NCI-H69 (cell line): ENCODE data around the gene INPP1.
"Not testable (repeated sequence)": the region's sequence is repeated elsewhere in the genome, so short reads cannot be mapped to it uniquely, and the experiment has no call there.

Experiments
- DNase-seq: peaks from one replicate; lab custom pipeline; 2025; lab: John Stamatoyannopoulos, UW

Gene INPP1

GRCh38 chr2:190334479-190335224 lies 8.7 kb upstream of the INPP1 start:
- no peak for DNase-seq

- no peak for DNase-seq
These were observed 8.2 kb upstream of the INPP1 start for GRCh38 chr2:190335225-190335559.

- not testable (repeated sequence) for DNase-seq
These were observed 7.8 kb upstream of the INPP1 start for GRCh38 chr2:190335584-190335983.

GRCh38 chr2:190336420-190336819 lies 7.0 kb upstream of the INPP1 start:
- no peak for DNase-seq

- DNase-seq = no peak
These were observed 4.9 kb upstream of the INPP1 start for GRCh38 chr2:190338453-190338852.

GRCh38 chr2:190339394-190339793 lies 4.0 kb upstream of the INPP1 start:
- DNase-seq = no peak

- peak; percentile 54 for DNase-seq
These were observed 3.0 kb upstream of the INPP1 start for GRCh38 chr2:190340369-190340768.

GRCh38 chr2:190342611-190343010 lies 778 bp upstream of the INPP1 start:
- DNase-seq = no peak

GRCh38 chr2:190343089-190343535 lies 277 bp upstream of the INPP1 start:
- peak; percentile 72 for DNase-seq

GRCh38 chr2:190344276-190344827 lies 963 bp downstream of the INPP1 start:
- DNase-seq = peak; percentile 67

- DNase-seq = no peak
These were observed 7.0 kb downstream of the INPP1 start for GRCh38 chr2:190350371-190350770.

- DNase-seq = no peak
These were observed 8.6 kb downstream of the INPP1 start for GRCh38 chr2:190351955-190352354.

GRCh38 chr2:190352668-190353536 lies 9.5 kb downstream of the INPP1 start:
- DNase-seq = peak; percentile 17

- no peak for DNase-seq
These were observed 10.1 kb downstream of the INPP1 start for GRCh38 chr2:190353537-190353899.

GRCh38 chr2:190354003-190354690 lies 10.8 kb downstream of the INPP1 start:
- DNase-seq = no peak

- DNase-seq = peak; percentile 32
These were observed 12.7 kb downstream of the INPP1 start for GRCh38 chr2:190355968-190356644.

GRCh38 chr2:190357600-190357999 lies 14.2 kb downstream of the INPP1 start:
- DNase-seq = peak; percentile 77

GRCh38 chr2:190358655-190359448 lies 15.5 kb downstream of the INPP1 start:
- not testable (repeated sequence) for DNase-seq

GRCh38 chr2:190360561-190360960 lies 17.2 kb downstream of the INPP1 start:
- DNase-seq = no peak

GRCh38 chr2:190360965-190361364 lies 17.6 kb downstream of the INPP1 start:
- no peak for DNase-seq

- no peak for DNase-seq
These were observed 18.2 kb downstream of the INPP1 start for GRCh38 chr2:190361572-190361971.
